K562 (cell line): ENCODE data around the gene NRN1L. TPM values are rescaled to one million over a fixed set of nuclear protein-coding genes. Genes with fewer than 3 reads are reported as not detected.
A peak's percentile ranks its signal among the peaks of the same experiment; 100 is the strongest.

Experiments used
- ATAC-seq: fragments of 200-7000 bp; cut with Tn5 transposase; 3 replicates; pipeline ENCODE4 v1.9.1; 2020; ENCODE audit warnings: moderate library complexity
- BruUV-seq: library from RNA; stranded (reverse); fragments of 400-500 nt; replicated peaks from 2 replicates; lab custom pipeline; 2021; lab: Mats Ljungman, UMichigan
- CTCF ChIA-PET: fragments of 300-600 bp; formaldehyde crosslinking; extraction: SDS; loops from one replicate; lab custom pipeline; 2021; ENCODE audit warnings: low intra/inter-chr PET ratio; lab: Yijun Ruan, JAX
- POLR2A ChIA-PET: fragments of 300-600, 350-650 bp; sonication (Branson Sonifier 250); formaldehyde crosslinking; extraction: SDS; loops from one replicate; lab custom pipeline; 2021; ENCODE audit warnings: antibody characterized with exemption, inconsistent platforms; lab: Yijun Ruan, JAX
- DNase-seq, 4 experiments: peaks; one replicate each; pipeline versions ENCODE4 v3.0.0 to v3.0.0-alpha.2; 2011 to 2018; ENCODE audit warnings: low spot score in 3 of 4, mixed read lengths in 3 of 4; ENCODE audit errors: extremely low read depth in 1 of 4
- FAIRE-seq: peaks from 2 replicates; lab custom pipeline; 2011; peaks lifted over from hg19 to GRCh38; lab: Jason Lieb, UNC
- H2AFZ ChIP-seq: 2 replicates; pipeline ENCODE4 v1.6.0; 2011; ENCODE audit warnings: low read depth, low read length, control low read depth, inconsistent platforms
- H3K27ac ChIP-seq: fragments of 200-600 bp; 3 replicates; pipeline ENCODE4 v1.8.0; 2011; ENCODE audit warnings: low read depth, mild to moderate bottlenecking, control low read depth, inconsistent platforms, low read length, moderate library complexity, mixed read lengths; ENCODE audit errors: extremely low read depth
- H3K27me3 ChIP-seq, 2 experiments: fragments of 300-600 bp in 1 of 2; 2 replicates in 1 of 2; 3 replicates in 1 of 2; pipeline versions ENCODE4 v1.6.0 to v1.8.0; 2011; ENCODE audit warnings: inconsistent platforms in 2 of 2, low read length in 2 of 2, mild to moderate bottlenecking in 1 of 2, mixed read lengths in 1 of 2, moderate library complexity in 1 of 2; ENCODE audit not compliant: control insufficient read depth in 2 of 2, insufficient read depth in 2 of 2
- H3K36me3 ChIP-seq: fragments of 300-600 bp; 3 replicates; pipeline ENCODE4 v1.8.0; 2011; ENCODE audit warnings: mild to moderate bottlenecking, low read length, inconsistent platforms; ENCODE audit not compliant: control insufficient read depth, insufficient read depth
- H3K4me1 ChIP-seq, 2 experiments: fragments of 200-600 bp in 1 of 2; replicated peaks in 1 of 2; 2 replicates in 1 of 2; 3 replicates in 1 of 2; pipeline versions ENCODE4 v1.5.1 to v1.8.0; 2011; ENCODE audit warnings: inconsistent platforms in 2 of 2, low read length in 2 of 2, mild to moderate bottlenecking in 1 of 2, mixed read lengths in 1 of 2, moderate library complexity in 1 of 2; ENCODE audit not compliant: control insufficient read depth in 2 of 2, insufficient read depth in 2 of 2
- H3K4me2 ChIP-seq: 2 replicates; pipeline ENCODE4 v1.6.1; 2011; ENCODE audit warnings: low read length, control low read depth, inconsistent platforms, mixed read lengths; ENCODE audit not compliant: insufficient read depth
- H3K4me3 ChIP-seq: fragments of 200-600 bp; sonication (generic), shearing (Covaris generic); 2 replicates; pipeline ENCODE4 v1.5.1; 2016; ENCODE audit warnings: control low read depth, inconsistent platforms
- H3K79me2 ChIP-seq: fragments of 200-600 bp; 3 replicates; pipeline ENCODE4 v1.8.0; 2011; ENCODE audit warnings: low read length, inconsistent platforms; ENCODE audit not compliant: control insufficient read depth, insufficient read depth
- H3K9ac ChIP-seq, 2 experiments: 2 replicates each; pipeline versions ENCODE4 v1.6.0 to v1.6.1; 2011; ENCODE audit warnings: low read depth in 2 of 2, low read length in 2 of 2, control low read depth in 1 of 2, inconsistent platforms in 1 of 2, mild to moderate bottlenecking in 1 of 2, mixed read lengths in 1 of 2; ENCODE audit not compliant: insufficient read depth in 1 of 2
- H3K9me1 ChIP-seq: one replicate; pipeline ENCODE4 v1.6.0; 2011; ENCODE audit warnings: inconsistent platforms, mild to moderate bottlenecking, low read length, moderate library complexity; ENCODE audit not compliant: control insufficient read depth, insufficient read depth
- H3K9me3 ChIP-seq: replicated peaks from 2 replicates; pipeline ENCODE4 v1.5.1; 2011; ENCODE audit warnings: low read depth, low read length, inconsistent platforms; ENCODE audit not compliant: control insufficient read depth, insufficient read depth
- H4K20me1 ChIP-seq: replicated peaks from 2 replicates; pipeline ENCODE4 v1.6.1; 2011; ENCODE audit warnings: low read length, inconsistent platforms, mixed read lengths; ENCODE audit not compliant: control insufficient read depth, insufficient read depth
- CBFB ChIP-seq: sonication (generic); formaldehyde crosslinking; IDR thresholded peaks from 2 replicates; pipeline ENCODE4 v1.4.0; 2020; ENCODE audit warnings: mild to moderate bottlenecking, missing genetic modification reagents
- ETS1 ChIP-seq: conservative IDR thresholded peaks from 2 replicates; pipeline ENCODE4 v1.6.1; 2011; ENCODE audit warnings: low read depth, mild to moderate bottlenecking, low read length; ENCODE audit not compliant: control insufficient read depth
- FOXA1 ChIP-seq: fragments of 450-650 bp; IDR thresholded peaks from 2 replicates; pipeline ENCODE4 v1.6.1; 2016; ENCODE audit warnings: mild to moderate bottlenecking, borderline replicate concordance
- HLTF ChIP-seq: fragments of 450-650 bp; IDR thresholded peaks from 2 replicates; pipeline ENCODE4 v1.6.1; 2016
- MAFF ChIP-seq: IDR thresholded peaks from 2 replicates; pipeline ENCODE4 v1.6.1; 2012; ENCODE audit warnings: low read length, improper control_type of control experiment
- MAFK ChIP-seq: IDR thresholded peaks from 2 replicates; pipeline ENCODE4 v1.6.1; 2011; ENCODE audit warnings: low read length, improper control_type of control experiment
- MTF1 ChIP-seq: fragments of 250-450 bp; sonication (Bioruptor Pico); IDR thresholded peaks from 2 replicates; pipeline ENCODE4 v1.9.0; 2021; ENCODE audit warnings: moderate library complexity, mild to moderate bottlenecking, inconsistent platforms, borderline replicate concordance
- MXI1 ChIP-seq: IDR thresholded peaks from 2 replicates; pipeline ENCODE4 v1.6.1; 2011; ENCODE audit warnings: low read depth, mild to moderate bottlenecking, improper control_type of control experiment, low read length
- NBN ChIP-seq: fragments of 450-650 bp; IDR thresholded peaks from 2 replicates; pipeline ENCODE4 v1.6.1; 2016; ENCODE audit warnings: low read depth, mild to moderate bottlenecking
- NCOA4 ChIP-seq: fragments of 450-650 bp; IDR thresholded peaks from 2 replicates; pipeline ENCODE4 v1.6.1; 2018; ENCODE audit warnings: mild to moderate bottlenecking; ENCODE audit not compliant: partially characterized antibody
- RBM39 ChIP-seq: fragments of 200-400 bp; formaldehyde crosslinking; optimal IDR thresholded peaks from 2 replicates; pipeline ENCODE3; 2018; ENCODE audit warnings: low read depth, low read length
- SETDB1 ChIP-seq: IDR thresholded peaks from one replicate; pipeline ENCODE4 v1.6.1; 2012; ENCODE audit warnings: low read length, control low read depth, inconsistent platforms
- SMAD2 ChIP-seq: fragments of 150-350 bp; IDR thresholded peaks from 2 replicates; pipeline ENCODE4 v1.6.1; 2014; ENCODE audit warnings: low read depth, mild to moderate bottlenecking, low read length
- WHSC1 ChIP-seq: IDR thresholded peaks from one replicate; pipeline ENCODE4 v1.6.1; 2012; ENCODE audit warnings: low read length, control low read depth, inconsistent platforms
- ZNF140 ChIP-seq: fragments of 250-450 bp; sonication (Bioruptor Pico); IDR thresholded peaks from 2 replicates; pipeline ENCODE4 v1.8.0; 2021; ENCODE audit warnings: moderate library complexity, mild to moderate bottlenecking, inconsistent platforms
- ZNF347 ChIP-seq: fragments of 450-650 bp; formaldehyde crosslinking; IDR thresholded peaks from 2 replicates; pipeline ENCODE4 v1.4.0; 2020; ENCODE audit warnings: low read depth, mild to moderate bottlenecking, moderate library complexity
- ZNF583 ChIP-seq: fragments of 250-450 bp; sonication (Bioruptor Pico); IDR thresholded peaks from 2 replicates; pipeline ENCODE4 v1.4.0; 2020
- WGBS: fragments of 100-300 bp; shearing (Covaris generic); methylation state at CpG from one replicate; pipeline ENCODE4 v1.1.6; 2016; ENCODE audit warnings: low coverage, mixed read lengths; ENCODE audit not compliant: insufficient coverage; ENCODE audit errors: missing lambda C conversion rate; 5-methylcytosine and 5-hydroxymethylcytosine counted together
- in situ Hi-C: fragments of 300-500 bp; cut with MboI; formaldehyde crosslinking; loops from 4 replicates; pipeline ENCODE4 v1.15.0; 2018; ENCODE audit warnings: inconsistent platforms, mixed read lengths
- intact Hi-C: fragments of 100-400 bp; cut with micrococcal nuclease; formaldehyde crosslinking; loops from 2 replicates; pipeline ENCODE4 v1.14.2; 2022
- polyA plus RNA-seq, 8 experiments: library from polyadenylated mRNA; depleted of rRNA in 4 of 8; stranded (reverse) in 5 of 8; unstranded in 3 of 8; fragments of >200 nt; fragmentation: Nextera tagmentation in 2 of 8; fragmentation: Illumina TruSeq in 1 of 8; extraction: Ambion mirVana in 2 of 8; extraction: Trizol in 1 of 8; gene quantifications; 2 replicates each; pipeline versions ENCODE4 v1.2.1 to v1.2.3, GENCODE V29; 2011 to 2014; ENCODE audit warnings: inconsistent platforms in 1 of 8, missing spikeins in 1 of 8
- total RNA-seq, 7 experiments: library from RNA; depleted of rRNA in 6 of 7; stranded (reverse); fragments of >200 nt in 6 of 7; fragmentation: Illumina TruSeq in 2 of 7; extraction: Trizol in 2 of 7; gene quantifications; 2 replicates each; pipeline versions ENCODE4 v1.2.1 to v1.2.3, GENCODE V29; 2011 to 2021; ENCODE audit warnings: low replicate concordance in 1 of 7

Gene NRN1L
- total and polyA plus RNA-seq, 9 of the 15 experiments (the other 6 are each of a cell fraction or from before 2014, with no cell fraction given), result 0.22 to 0.86 (median 0.61) TPM; not detected in 5

- TF ChIP-seq ETS1, result no peak
- no peak for TF ChIP-seq FOXA1
- TF ChIP-seq MTF1 (CRISPR knock-in tag), result no peak
- TF ChIP-seq CBFB (CRISPR knock-in tag), result no peak
- TF ChIP-seq ZNF140 (CRISPR knock-in tag), result no peak
- no peak for TF ChIP-seq NCOA4
- no peak for TF ChIP-seq MAFK
- TF ChIP-seq RBM39, result no peak
- TF ChIP-seq SMAD2, result no peak
- no peak for TF ChIP-seq HLTF
- no peak for TF ChIP-seq MAFF
- no peak for TF ChIP-seq MXI1
- no peak for TF ChIP-seq NBN
- no peak for TF ChIP-seq WHSC1
- TF ChIP-seq ZNF347, result no peak
- no peak for TF ChIP-seq SETDB1
- no peak for TF ChIP-seq ZNF583 (CRISPR knock-in tag)
- intact Hi-C loops (no loop called here), in situ Hi-C loops (loop anchor here (10.0 kb wide), 1 partner anchor 398 kb away; the partner anchor contains the start of gene RIPOR1)
- no peak overlapping the region for H3K4me3 ChIP-seq
- FAIRE-seq (no peak), ATAC-seq (peak; percentile 12; the same call in 1 of the 3 replicates), DNase-seq (no peak)
- ChIA-PET POLR2A (interaction anchor here (0.7 to 1.6 kb wide), 6 partner anchors 8 to 255 kb away, joined by 3 to 8 read pairs (median 3); no protein-coding TSS in a partner anchor), CTCF (interaction anchor here (1.1 kb wide), 1 partner anchor 106 kb away, joined by 3 read pairs; no protein-coding TSS in a partner anchor)
- BruUV-seq, result no TSS peak
- peaks cover 3% of the 10 kb centered on the region for H3K9me1 ChIP-seq
- no peaks in the 10 kb centered on the region for H3K27me3 ChIP-seq
- H3K4me2 ChIP-seq, result no peak overlapping the region; the same call in 1 of the 2 replicates
- 69% methylated on average over 8 of the region's 8 CpGs for WGBS
- peaks cover 18% of the 10 kb centered on the region in 2 experiments for H3K4me1 ChIP-seq
- no peak overlapping the region for H3K27ac ChIP-seq
- peaks cover 28% of the 10 kb centered on the region for H4K20me1 ChIP-seq
- no peaks in the 10 kb centered on the region for H3K79me2 ChIP-seq
- no peaks in the 10 kb centered on the region; the same call in 2 of the 3 replicates for H3K36me3 ChIP-seq
- H3K9me3 ChIP-seq, result no peaks in the 10 kb centered on the region
- H2AFZ ChIP-seq, result no peak overlapping the region
- H3K9ac ChIP-seq, result no peak overlapping the region
These were observed 38.1 kb downstream of the NRN1L start for GRCh38 chr16:67922740-67923139.
